ENCODE data around the gene CIITA.

DNA sequence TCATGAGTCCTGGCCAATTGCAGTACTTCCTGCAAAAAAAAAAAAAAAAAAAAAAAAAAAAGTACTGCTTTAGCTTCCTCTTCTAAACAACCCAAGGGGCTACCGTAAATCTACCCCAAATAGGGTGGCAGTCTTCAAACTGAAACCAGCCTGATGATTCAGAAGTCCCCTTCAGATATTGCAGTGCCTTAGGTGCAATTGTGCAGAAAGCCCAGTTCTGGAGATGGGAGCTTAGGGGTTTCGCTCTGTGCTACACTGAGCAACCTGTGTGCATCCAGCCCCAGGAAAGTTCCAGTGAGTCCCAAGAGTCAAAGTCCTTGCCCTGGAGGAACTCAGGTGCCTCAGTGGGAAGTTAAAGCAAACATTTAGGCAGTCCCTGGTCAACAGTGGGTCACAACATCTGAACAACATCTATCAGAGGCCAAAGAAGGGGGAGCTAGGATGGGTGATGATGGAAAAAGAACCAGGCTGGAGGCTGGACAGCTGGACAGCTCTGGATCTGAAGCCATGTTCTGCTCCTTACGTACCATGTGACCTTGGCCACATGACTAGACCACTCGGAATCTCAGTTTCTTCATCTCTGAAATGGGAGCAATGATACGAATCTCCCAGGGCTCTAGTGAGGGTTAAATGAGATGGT lies 6.7 kb upstream of the CIITA start:
- TF ChIP-seq POLR2AphosphoS5 (IDR thresholded peaks at IDR 0.05) (no peak), POLR2A (IDR thresholded peaks at IDR 0.05) (no peak)
- TF ChIP-seq, protein P1, sequence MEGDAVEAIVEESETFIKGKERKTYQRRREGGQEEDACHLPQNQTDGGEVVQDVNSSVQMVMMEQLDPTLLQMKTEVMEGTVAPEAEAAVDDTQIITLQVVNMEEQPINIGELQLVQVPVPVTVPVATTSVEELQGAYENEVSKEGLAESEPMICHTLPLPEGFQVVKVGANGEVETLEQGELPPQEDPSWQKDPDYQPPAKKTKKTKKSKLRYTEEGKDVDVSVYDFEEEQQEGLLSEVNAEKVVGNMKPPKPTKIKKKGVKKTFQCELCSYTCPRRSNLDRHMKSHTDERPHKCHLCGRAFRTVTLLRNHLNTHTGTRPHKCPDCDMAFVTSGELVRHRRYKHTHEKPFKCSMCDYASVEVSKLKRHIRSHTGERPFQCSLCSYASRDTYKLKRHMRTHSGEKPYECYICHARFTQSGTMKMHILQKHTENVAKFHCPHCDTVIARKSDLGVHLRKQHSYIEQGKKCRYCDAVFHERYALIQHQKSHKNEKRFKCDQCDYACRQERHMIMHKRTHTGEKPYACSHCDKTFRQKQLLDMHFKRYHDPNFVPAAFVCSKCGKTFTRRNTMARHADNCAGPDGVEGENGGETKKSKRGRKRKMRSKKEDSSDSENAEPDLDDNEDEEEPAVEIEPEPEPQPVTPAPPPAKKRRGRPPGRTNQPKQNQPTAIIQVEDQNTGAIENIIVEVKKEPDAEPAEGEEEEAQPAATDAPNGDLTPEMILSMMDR (IDR thresholded peaks at IDR 0.05): no peak
